ENCODE results near the gene RYR3.

DNA sequence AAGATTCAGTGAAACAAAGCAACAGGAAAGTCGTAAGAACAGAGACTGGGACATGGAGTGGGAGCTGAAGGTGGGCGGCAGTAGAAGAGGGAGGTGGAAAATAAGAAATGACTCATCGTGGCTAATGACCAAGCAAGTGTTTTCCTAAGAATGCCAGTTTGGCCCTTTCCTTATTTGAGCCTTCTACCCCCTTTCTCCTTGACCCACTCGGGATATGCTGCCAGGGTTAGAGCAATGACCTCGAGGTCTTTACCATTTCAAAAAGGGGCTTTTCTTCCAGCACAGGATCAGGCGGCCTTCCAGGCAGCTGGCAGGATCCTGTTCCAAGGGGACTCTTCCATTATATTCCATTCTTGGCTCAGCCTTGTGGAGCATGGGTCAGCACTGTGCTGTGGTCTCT is 241.1 kb downstream of the RYR3 start:
- no peak for TF ChIP-seq POLR2A (IDR thresholded peaks at IDR 0.05; ENCODE audit: low read depth, low read length)
- TF ChIP-seq POLR2AphosphoS5 (IDR thresholded peaks at IDR 0.05; ENCODE audit: low read depth, low read length): no peak
